Endothelial cell of umbilical vein (primary cell): ENCODE measurements around the gene C4orf50. TPM values are rescaled to one million over a fixed set of nuclear protein-coding genes. Genes with fewer than 3 reads are reported as not detected.

ENCODE experiments used
- BruUV-seq: library from RNA; stranded (reverse); fragments of 400-500 nt; replicated peaks from 2 replicates; lab custom pipeline; 2021; lab: Mats Ljungman, UMichigan
- CTCF ChIA-PET: fragments of 300-600, 350-600 bp; sonication (Branson Sonifier 250); formaldehyde crosslinking; loops from one replicate; lab custom pipeline; 2021; ENCODE audit warnings: antibody characterized with exemption, inconsistent platforms; lab: Charles Lee
- POLR2A ChIA-PET: fragments of 300-600, 350-600 bp; sonication (Branson Sonifier 250); formaldehyde crosslinking; loops from one replicate; lab custom pipeline; 2021; ENCODE audit warnings: antibody characterized with exemption, inconsistent platforms; lab: Charles Lee
- DNase-seq: peaks from one replicate; pipeline ENCODE4 v3.0.0-alpha.2; 2011; ENCODE audit warnings: low read depth, low spot score
- FAIRE-seq: peaks from 2 replicates; lab custom pipeline; 2011; peaks lifted over from hg19 to GRCh38; lab: Jason Lieb, UNC
- H2AFZ ChIP-seq: 2 replicates; pipeline ENCODE4 v1.6.0; 2012; ENCODE audit warnings: low read depth, low read length, control low read depth, inconsistent platforms
- H3K27ac ChIP-seq: 2 replicates; pipeline ENCODE4 v1.5.1; 2011; ENCODE audit warnings: low read depth, mild to moderate bottlenecking, control low read depth, low read length, moderate library complexity; ENCODE audit not compliant: insufficient read depth
- H3K27me3 ChIP-seq, 2 experiments: 2 replicates each; pipeline versions ENCODE4 v1.6.0 to v1.6.1; 2011; ENCODE audit warnings: low read length in 2 of 2, mixed read lengths in 1 of 2; ENCODE audit not compliant: control insufficient read depth in 2 of 2, insufficient read depth in 2 of 2
- H3K36me3 ChIP-seq, 2 experiments: 2 replicates in 1 of 2; 3 replicates in 1 of 2; pipeline ENCODE4 v1.5.1; 2011; ENCODE audit warnings: low read length in 2 of 2, mild to moderate bottlenecking in 1 of 2, moderate library complexity in 1 of 2; ENCODE audit not compliant: control insufficient read depth in 2 of 2, insufficient read depth in 2 of 2; ENCODE audit errors: extremely low read depth in 1 of 2
- H3K4me1 ChIP-seq: 3 replicates; pipeline ENCODE4 v1.5.1; 2011; ENCODE audit warnings: mild to moderate bottlenecking, low read length; ENCODE audit not compliant: control insufficient read depth, insufficient read depth; ENCODE audit errors: extremely low read depth
- H3K4me2 ChIP-seq: 2 replicates; pipeline ENCODE4 v1.6.1; 2011; ENCODE audit warnings: low read length, control low read depth, mixed read lengths; ENCODE audit not compliant: insufficient read depth
- H3K4me3 ChIP-seq, 3 experiments: fragments of 200-600 bp in 1 of 3; sonication (generic), shearing (Covaris generic) in 1 of 3; replicated peaks in 1 of 3; 2 replicates each; pipeline ENCODE4 v1.5.1; 2011 to 2016; ENCODE audit warnings: control low read depth in 3 of 3, low read length in 3 of 3, mild to moderate bottlenecking in 2 of 3, inconsistent platforms in 1 of 3, low read depth in 1 of 3, moderate library complexity in 1 of 3; ENCODE audit not compliant: insufficient read depth in 1 of 3
- H3K79me2 ChIP-seq: 2 replicates; pipeline ENCODE4 v1.6.0; 2012; ENCODE audit warnings: low read length, inconsistent platforms; ENCODE audit not compliant: control insufficient read depth, insufficient read depth
- H3K9ac ChIP-seq: replicated peaks from 2 replicates; pipeline ENCODE3; 2011; ENCODE audit warnings: low read length, control low read depth; ENCODE audit not compliant: insufficient read depth; ENCODE audit errors: extremely low read depth
- H3K9me1 ChIP-seq: replicated peaks from 3 replicates; pipeline ENCODE4 v1.6.0; 2011; ENCODE audit warnings: mild to moderate bottlenecking, low read length; ENCODE audit not compliant: control insufficient read depth, insufficient read depth; ENCODE audit errors: extremely low read depth
- H3K9me3 ChIP-seq: replicated peaks from 2 replicates; pipeline ENCODE4 v1.5.1; 2012; ENCODE audit warnings: low read length, inconsistent platforms; ENCODE audit not compliant: control insufficient read depth, insufficient read depth
- H4K20me1 ChIP-seq: replicated peaks from 2 replicates; pipeline ENCODE3; 2011; ENCODE audit warnings: mild to moderate bottlenecking, low read length; ENCODE audit not compliant: control insufficient read depth, insufficient read depth; ENCODE audit errors: extremely low read depth
- EZH2 ChIP-seq: IDR thresholded peaks from 2 replicates; pipeline ENCODE4 v1.6.1; 2012; ENCODE audit warnings: borderline replicate concordance, low read depth, mild to moderate bottlenecking, moderate library complexity, low read length, inconsistent platforms; ENCODE audit not compliant: severe bottlenecking
- FOS ChIP-seq: IDR thresholded peaks from 2 replicates; pipeline ENCODE4 v1.6.1; 2011; ENCODE audit warnings: mild to moderate bottlenecking, low read length, moderate library complexity, borderline replicate concordance; ENCODE audit not compliant: insufficient read depth
- GATA2 ChIP-seq: IDR thresholded peaks from 2 replicates; pipeline ENCODE4 v1.7.0; 2011; ENCODE audit warnings: low read depth, mild to moderate bottlenecking, moderate library complexity, mixed read lengths, low read length; ENCODE audit not compliant: insufficient read length, insufficient read depth
- JUN ChIP-seq: IDR thresholded peaks from 2 replicates; pipeline ENCODE4 v1.6.1; 2011; ENCODE audit warnings: borderline replicate concordance, low read depth; ENCODE audit not compliant: insufficient read length, insufficient read depth
- MYC ChIP-seq: IDR thresholded peaks from one replicate; pipeline ENCODE4 v1.6.1; 2011; ENCODE audit warnings: mild to moderate bottlenecking, low read depth, low read length
- POLR2A ChIP-seq: IDR thresholded peaks from 2 replicates; pipeline ENCODE4 v1.6.1; 2012; ENCODE audit warnings: low read depth, mild to moderate bottlenecking, control low read depth, low read length
- POLR2AphosphoS5 ChIP-seq: IDR thresholded peaks from 2 replicates; pipeline ENCODE4 v1.6.1; 2012; ENCODE audit warnings: low read depth, mild to moderate bottlenecking, control low read depth, low read length, moderate library complexity; ENCODE audit not compliant: insufficient read depth
- dilution Hi-C: fragments of 300-500 bp; cut with MboI; formaldehyde crosslinking; loops from one replicate; pipeline ENCODE4 v1.15.0; 2019; ENCODE audit warnings: low sequenced_read_pairs; ENCODE audit not compliant: extremely low pct_ligation_motif_present
- intact Hi-C: fragments of 100-400 bp; cut with micrococcal nuclease; formaldehyde crosslinking; loops from one replicate; pipeline ENCODE4 v1.10.0; 2022
- polyA plus RNA-seq, 4 experiments: library from polyadenylated mRNA; depleted of rRNA in 3 of 4; stranded (reverse) in 3 of 4; unstranded in 1 of 4; fragments of >200 nt; gene quantifications; 2 replicates each; pipeline versions ENCODE4 v1.2.1 to v1.2.3, GENCODE V29; 2011 to 2012; ENCODE audit warnings: missing spikeins in 1 of 4
- total RNA-seq: library from RNA; stranded (reverse); gene quantifications from 2 replicates; pipeline ENCODE4 v1.2.3, GENCODE V29; 2021
- TF ChIP-seq, protein P1 (sequence below): IDR thresholded peaks from 2 replicates; pipeline ENCODE4 v1.6.1; 2011; ENCODE audit not compliant: insufficient read depth, insufficient read length
- TF ChIP-seq, protein P2 (sequence below), 2 donors: IDR thresholded peaks; 1 replicate in 1 of 2; 2 replicates in 1 of 2; pipeline ENCODE4 v1.5.1; 2011; ENCODE audit warnings: low read length in 2 of 2, mild to moderate bottlenecking in 2 of 2, moderate library complexity in 2 of 2, control low read depth in 1 of 2, inconsistent platforms in 1 of 2, low read depth in 1 of 2; ENCODE audit not compliant: insufficient read depth in 1 of 2; ENCODE audit errors: extremely low read depth in 1 of 2

The C4orf50 gene
- total and polyA plus RNA-seq, 2 donors (not counting 3 experiments of a cell fraction or from before 2014, with no cell fraction given), result not detected

DNA sequence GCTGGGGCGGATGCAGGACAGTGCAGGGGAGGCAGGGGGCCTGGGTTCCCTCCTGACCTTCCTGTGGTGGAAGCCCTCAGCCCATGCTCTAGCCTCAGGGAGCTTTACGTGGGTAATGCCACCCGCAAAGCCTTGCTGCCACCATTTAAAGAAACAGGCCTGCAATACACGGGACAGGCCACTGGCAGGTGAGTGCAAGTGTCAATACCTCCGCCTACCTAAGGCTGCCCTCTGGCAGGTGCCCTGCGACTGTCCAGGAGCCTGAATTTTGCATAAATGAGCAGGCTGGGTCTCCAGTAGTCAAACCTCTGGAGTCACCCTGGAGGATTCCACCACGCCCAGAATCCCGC lies 131.2 kb downstream of the C4orf50 start:
- H3K9me3 ChIP-seq, result no peaks in the 10 kb centered on the region
- CTCF ChIA-PET, result no interaction called here
- no peaks in the 10 kb centered on the region for H3K9me1 ChIP-seq
- POLR2A ChIA-PET, result no interaction called here
- H3K4me3 ChIP-seq, result no peak overlapping the region
- H3K36me3 ChIP-seq, result no peaks in the 10 kb centered on the region
- intact Hi-C loops, result no loop called here
- no peaks in the 10 kb centered on the region for H4K20me1 ChIP-seq
- FAIRE-seq (no peak), DNase-seq (no peak)
- dilution Hi-C loops, result no loop called here
- H2AFZ ChIP-seq, result no peak overlapping the region
- BruUV-seq, result no TSS peak
- H3K4me1 ChIP-seq, result no peaks in the 10 kb centered on the region
- no peak for TF ChIP-seq POLR2A
- TF ChIP-seq GATA2, result no peak
- TF ChIP-seq POLR2AphosphoS5, result no peak
- TF ChIP-seq, protein P1, sequence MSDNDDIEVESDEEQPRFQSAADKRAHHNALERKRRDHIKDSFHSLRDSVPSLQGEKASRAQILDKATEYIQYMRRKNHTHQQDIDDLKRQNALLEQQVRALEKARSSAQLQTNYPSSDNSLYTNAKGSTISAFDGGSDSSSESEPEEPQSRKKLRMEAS, result no peak
- no peak for TF ChIP-seq JUN
- TF ChIP-seq, protein P2, sequence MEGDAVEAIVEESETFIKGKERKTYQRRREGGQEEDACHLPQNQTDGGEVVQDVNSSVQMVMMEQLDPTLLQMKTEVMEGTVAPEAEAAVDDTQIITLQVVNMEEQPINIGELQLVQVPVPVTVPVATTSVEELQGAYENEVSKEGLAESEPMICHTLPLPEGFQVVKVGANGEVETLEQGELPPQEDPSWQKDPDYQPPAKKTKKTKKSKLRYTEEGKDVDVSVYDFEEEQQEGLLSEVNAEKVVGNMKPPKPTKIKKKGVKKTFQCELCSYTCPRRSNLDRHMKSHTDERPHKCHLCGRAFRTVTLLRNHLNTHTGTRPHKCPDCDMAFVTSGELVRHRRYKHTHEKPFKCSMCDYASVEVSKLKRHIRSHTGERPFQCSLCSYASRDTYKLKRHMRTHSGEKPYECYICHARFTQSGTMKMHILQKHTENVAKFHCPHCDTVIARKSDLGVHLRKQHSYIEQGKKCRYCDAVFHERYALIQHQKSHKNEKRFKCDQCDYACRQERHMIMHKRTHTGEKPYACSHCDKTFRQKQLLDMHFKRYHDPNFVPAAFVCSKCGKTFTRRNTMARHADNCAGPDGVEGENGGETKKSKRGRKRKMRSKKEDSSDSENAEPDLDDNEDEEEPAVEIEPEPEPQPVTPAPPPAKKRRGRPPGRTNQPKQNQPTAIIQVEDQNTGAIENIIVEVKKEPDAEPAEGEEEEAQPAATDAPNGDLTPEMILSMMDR (IDR thresholded peaks at IDR 0.05; ENCODE audit: extremely low read depth in 1 of 2, insufficient read depth in 1 of 2, low read depth in 1 of 2, low read length in 2 of 2), result no peak
- no peak for TF ChIP-seq MYC
- TF ChIP-seq EZH2, result no peak
- no peak for TF ChIP-seq FOS
- H3K27me3 ChIP-seq, result peaks cover 43 to 51% of the 10 kb centered on the region in 2 experiments
- no peaks in the 10 kb centered on the region for H3K79me2 ChIP-seq
- H3K27ac ChIP-seq, result no peak overlapping the region
- no peak overlapping the region for H3K4me2 ChIP-seq
- H3K9ac ChIP-seq, result no peak overlapping the region
